CD4-positive, alpha-beta T cell (primary cell): Measurements from ENCODE around the gene NATD1. TPM values are rescaled to one million over a fixed set of nuclear protein-coding genes. Genes with fewer than 3 reads are reported as not detected.
A peak's percentile ranks its signal among the peaks of the same experiment; 100 is the strongest.

Source experiments
- ATAC-seq: fragments of 200-7000 bp; cut with Tn5 transposase; one replicate; pipeline ENCODE4 v1.10.0; 2022; ENCODE audit warnings: mild to moderate bottlenecking; ENCODE audit not compliant: poor library complexity
- CTCF ChIA-PET: fragments of 350-600 bp; sonication (Branson Sonifier 250); formaldehyde crosslinking; loops from one replicate; lab custom pipeline; 2021; ENCODE audit warnings: antibody characterized with exemption, inconsistent platforms; lab: Charles Lee
- POLR2A ChIA-PET: fragments of 350-600 bp; sonication (Branson Sonifier 250); formaldehyde crosslinking; loops from one replicate; lab custom pipeline; 2021; ENCODE audit warnings: antibody characterized with exemption, inconsistent platforms; lab: Charles Lee
- DNase-seq, 14 experiments: peaks; one replicate each; pipeline ENCODE4 v3.0.0-alpha.2; 2013 to 2020; ENCODE audit warnings: mixed read lengths in 2 of 14
- H3K27ac ChIP-seq, 2 donors: one replicate each; pipeline versions ENCODE4 v1.5.1 to v1.7.0; 2013; ENCODE audit warnings: low read length in 2 of 2, low read depth in 1 of 2, mild to moderate bottlenecking in 1 of 2
- H3K27me3 ChIP-seq, 2 experiments: 1 replicate in 1 of 2; 2 replicates in 1 of 2; pipeline versions ENCODE4 v1.6.1 to v1.7.0; 2013; ENCODE audit warnings: low read length in 2 of 2, control low read depth in 1 of 2, mild to moderate bottlenecking in 1 of 2, moderate library complexity in 1 of 2; ENCODE audit not compliant: insufficient read depth in 2 of 2, control insufficient read depth in 1 of 2
- H3K36me3 ChIP-seq: one replicate; pipeline ENCODE4 v1.6.1; 2013; ENCODE audit warnings: low read length, control low read depth; ENCODE audit not compliant: insufficient read depth
- H3K4me1 ChIP-seq: one replicate; pipeline ENCODE4 v1.6.1; 2013; ENCODE audit warnings: low read length, control low read depth; ENCODE audit not compliant: insufficient read depth
- H3K4me3 ChIP-seq: one replicate; pipeline ENCODE4 v1.5.1; 2013; ENCODE audit warnings: mild to moderate bottlenecking, low read length, moderate library complexity
- H3K9me3 ChIP-seq, 2 experiments: 1 replicate in 1 of 2; 2 replicates in 1 of 2; pipeline versions ENCODE4 v1.6.1 to v1.7.0; 2013; ENCODE audit warnings: low read length in 2 of 2, mild to moderate bottlenecking in 2 of 2, control low read depth in 1 of 2, moderate library complexity in 1 of 2; ENCODE audit not compliant: control insufficient read depth in 1 of 2, insufficient read depth in 1 of 2
- H3K27ac Mint-ChIP-seq: one replicate; pipeline ENCODE4 v1.8.0; 2020; ENCODE audit warnings: mixed read lengths
- H3K27me3 Mint-ChIP-seq: one replicate; pipeline ENCODE4 v1.8.0; 2021; ENCODE audit warnings: mixed read lengths
- H3K36me3 Mint-ChIP-seq: one replicate; pipeline ENCODE4 v1.8.0; 2021; ENCODE audit warnings: low read depth, mixed read lengths
- H3K4me1 Mint-ChIP-seq: one replicate; pipeline ENCODE4 v1.8.0; 2021; ENCODE audit warnings: low read depth, mixed read lengths
- H3K4me3 Mint-ChIP-seq: one replicate; pipeline ENCODE4 v1.8.0; 2020; ENCODE audit warnings: mild to moderate bottlenecking, mixed read lengths
- H3K9me3 Mint-ChIP-seq: one replicate; pipeline ENCODE4 v1.8.0; 2020; ENCODE audit warnings: mixed read lengths
- intact Hi-C, 2 experiments: fragments of 100-400 bp; cut with DNase I in 1 of 2; cut with micrococcal nuclease in 1 of 2; formaldehyde crosslinking; loops; one replicate each; pipeline versions ENCODE4 v1.15.1 to v1.9.0; 2023 to 2025; cut with DNase I, micrococcal nuclease
- total RNA-seq, 174 experiments: library from RNA in 2 of 174; stranded (reverse) in 2 of 174; gene quantifications; one replicate each; pipeline ENCODE4 v1.2.3 and lab custom pipeline; 2021 to 2026
- TF ChIP-seq, protein P1 (sequence below): fragments of 200-600 bp; IDR thresholded peaks from one replicate; pipeline ENCODE4 v1.8.0; 2022; ENCODE audit warnings: antibody characterized with exemption, mild to moderate bottlenecking

NATD1 gene
- total RNA-seq, 2 experiments from 2014 or later, result 5.9 to 6.1 TPM

DNA sequence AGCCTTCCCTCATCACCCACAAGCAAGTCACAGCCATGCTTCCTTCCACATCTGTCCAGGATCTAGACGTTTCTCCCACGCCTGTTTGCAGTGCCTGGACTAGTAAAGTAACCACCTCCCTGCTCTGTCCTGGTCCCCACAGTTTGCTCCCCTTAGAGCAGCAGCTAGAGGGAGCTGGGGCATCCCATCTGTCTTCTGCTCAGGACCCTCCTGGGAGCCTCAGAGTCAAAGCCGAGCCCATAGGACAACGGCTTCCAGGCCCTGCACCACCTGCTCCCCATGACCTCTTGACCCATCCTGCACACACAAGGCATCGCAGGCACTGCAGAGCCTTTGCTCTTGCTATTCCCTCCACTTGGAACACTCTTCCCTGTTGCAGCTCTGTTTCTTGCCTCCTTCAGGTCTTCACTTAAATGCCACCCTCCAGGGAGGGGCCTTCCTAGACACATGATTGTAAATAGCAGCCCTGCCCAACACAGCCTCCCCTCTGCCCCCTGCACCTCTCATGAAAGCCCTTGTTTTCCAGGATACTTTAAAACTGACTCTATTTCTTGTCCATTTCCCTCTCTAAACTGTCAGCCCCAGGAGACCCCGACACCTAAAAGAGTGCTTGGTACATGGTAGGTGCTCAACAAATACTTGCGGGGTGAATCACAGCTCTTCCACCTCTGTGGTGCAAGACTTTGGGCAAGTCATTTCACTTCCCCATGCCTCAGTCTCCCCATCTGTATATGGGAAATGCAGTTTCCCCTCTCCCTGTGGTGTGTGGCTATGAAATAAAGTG, 3.1 kb downstream of the NATD1 start:
- Histone ChIP-seq H3K36me3 (no peaks in the 10 kb centered on the region), H3K27ac (no peak overlapping the region), H3K4me3 (no peak overlapping the region), H3K27me3 (no peaks in the 10 kb centered on the region), H3K9me3 (no peaks in the 10 kb centered on the region), H3K4me1 (peaks cover 29% of the 10 kb centered on the region)
- CTCF ChIA-PET, result interaction anchor here (1.2 to 1.9 kb wide), 4 partner anchors 30 to 207 kb away, joined by 3 to 5 read pairs (median 3); no protein-coding TSS in a partner anchor
- DNase-seq, result no peak
- intact Hi-C loops, result loop anchor here in 1 of 2 experiments (5.0 kb wide), 1 partner anchor 37 kb away; no protein-coding TSS in a partner anchor
- Mint-ChIP-seq H3K27ac (peak overlapping the region; percentile 30), H3K9me3 (no peaks in the 10 kb centered on the region), H3K4me3 (peak overlapping the region; percentile 12), H3K4me1 (peaks cover 38% of the 10 kb centered on the region), H3K27me3 (no peaks in the 10 kb centered on the region), H3K36me3 (no peaks in the 10 kb centered on the region)
- TF ChIP-seq, protein P1, sequence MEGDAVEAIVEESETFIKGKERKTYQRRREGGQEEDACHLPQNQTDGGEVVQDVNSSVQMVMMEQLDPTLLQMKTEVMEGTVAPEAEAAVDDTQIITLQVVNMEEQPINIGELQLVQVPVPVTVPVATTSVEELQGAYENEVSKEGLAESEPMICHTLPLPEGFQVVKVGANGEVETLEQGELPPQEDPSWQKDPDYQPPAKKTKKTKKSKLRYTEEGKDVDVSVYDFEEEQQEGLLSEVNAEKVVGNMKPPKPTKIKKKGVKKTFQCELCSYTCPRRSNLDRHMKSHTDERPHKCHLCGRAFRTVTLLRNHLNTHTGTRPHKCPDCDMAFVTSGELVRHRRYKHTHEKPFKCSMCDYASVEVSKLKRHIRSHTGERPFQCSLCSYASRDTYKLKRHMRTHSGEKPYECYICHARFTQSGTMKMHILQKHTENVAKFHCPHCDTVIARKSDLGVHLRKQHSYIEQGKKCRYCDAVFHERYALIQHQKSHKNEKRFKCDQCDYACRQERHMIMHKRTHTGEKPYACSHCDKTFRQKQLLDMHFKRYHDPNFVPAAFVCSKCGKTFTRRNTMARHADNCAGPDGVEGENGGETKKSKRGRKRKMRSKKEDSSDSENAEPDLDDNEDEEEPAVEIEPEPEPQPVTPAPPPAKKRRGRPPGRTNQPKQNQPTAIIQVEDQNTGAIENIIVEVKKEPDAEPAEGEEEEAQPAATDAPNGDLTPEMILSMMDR, result no peak
- no peak for ATAC-seq
- POLR2A ChIA-PET, result interaction anchor here (1.3 kb wide), 1 partner anchor 26 kb away, joined by 6 read pairs; no protein-coding TSS in a partner anchor

DNA sequence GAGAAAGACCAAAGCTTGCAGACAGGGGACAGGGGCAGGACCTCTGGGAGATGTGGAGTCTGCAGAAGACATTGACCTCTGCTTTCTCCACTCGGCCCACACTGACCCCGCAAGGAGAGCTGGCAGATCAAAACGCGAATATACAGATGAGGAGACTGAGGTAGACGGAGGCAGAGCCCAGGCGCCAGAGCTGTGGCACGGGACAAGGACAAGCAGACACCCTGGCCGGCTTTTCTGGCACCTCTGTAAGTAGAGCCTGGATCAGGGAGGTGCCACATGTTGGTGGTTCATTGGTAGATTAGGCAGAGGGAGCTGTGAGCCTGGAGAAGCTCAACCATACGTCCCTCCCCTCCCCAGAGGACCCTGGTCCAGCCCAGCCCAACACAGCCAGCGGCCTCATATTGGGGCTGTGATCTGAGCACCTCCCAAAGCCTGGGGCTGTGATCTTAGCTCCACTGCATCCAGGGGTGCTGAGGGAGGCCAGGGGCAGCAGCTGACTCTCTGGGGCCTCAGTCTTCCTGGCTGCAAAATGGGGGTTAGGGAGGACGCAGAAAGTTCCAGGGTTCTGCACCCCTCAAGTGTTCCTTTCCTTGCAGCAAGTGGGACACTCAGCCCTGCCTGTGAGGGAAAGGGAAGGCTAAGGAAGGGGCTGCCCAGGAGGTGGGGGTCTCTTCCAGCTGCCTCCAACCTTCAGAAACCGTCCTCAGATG, 4.0 kb downstream of the NATD1 start:
- Histone ChIP-seq H3K27ac (no peak overlapping the region), H3K36me3 (no peaks in the 10 kb centered on the region), H3K4me1 (peaks cover 28% of the 10 kb centered on the region), H3K9me3 (no peaks in the 10 kb centered on the region), H3K27me3 (no peaks in the 10 kb centered on the region), H3K4me3 (no peak overlapping the region)
- H3K36me3 Mint-ChIP-seq, result no peaks in the 10 kb centered on the region
- POLR2A ChIA-PET, result no interaction called here
- CTCF ChIA-PET, result interaction anchor here (1.2 to 1.9 kb wide), 4 partner anchors 31 to 206 kb away, joined by 3 to 5 read pairs (median 3); no protein-coding TSS in a partner anchor
- H3K9me3 Mint-ChIP-seq, result no peaks in the 10 kb centered on the region
- ATAC-seq (no peak), DNase-seq (no peak)
- H3K27ac Mint-ChIP-seq, result no peak overlapping the region
- H3K4me3 Mint-ChIP-seq, result no peak overlapping the region
- H3K27me3 Mint-ChIP-seq, result no peaks in the 10 kb centered on the region
- TF ChIP-seq, protein P1, result no peak
- intact Hi-C loops, result no loop called here
- H3K4me1 Mint-ChIP-seq, result peaks cover 38% of the 10 kb centered on the region

DNA sequence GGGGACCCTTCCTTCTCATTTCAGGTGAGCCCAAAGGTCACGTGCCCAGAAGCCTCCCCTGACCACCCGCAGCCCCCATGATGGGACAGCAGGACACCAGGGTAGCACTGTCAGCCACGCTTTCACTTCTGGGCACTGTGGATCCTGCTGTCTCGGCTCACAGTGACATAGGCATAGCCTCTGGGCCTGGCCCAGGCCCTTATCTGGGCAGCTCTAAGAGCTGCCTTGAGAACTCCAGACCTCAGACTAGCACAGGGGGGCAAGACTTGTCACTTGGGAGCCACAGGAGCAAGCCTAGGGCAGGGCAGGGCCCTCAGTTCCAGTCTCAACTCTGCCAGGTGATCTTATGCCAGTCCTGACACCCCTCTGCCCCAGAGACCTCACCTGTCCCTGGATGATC, 4.7 kb downstream of the NATD1 start:
- H3K4me3 Mint-ChIP-seq, result no peak overlapping the region
- Histone ChIP-seq H3K27ac (no peak overlapping the region), H3K4me1 (peaks cover 21% of the 10 kb centered on the region), H3K4me3 (no peak overlapping the region), H3K27me3 (no peaks in the 10 kb centered on the region), H3K36me3 (no peaks in the 10 kb centered on the region), H3K9me3 (no peaks in the 10 kb centered on the region)
- H3K4me1 Mint-ChIP-seq, result peaks cover 31% of the 10 kb centered on the region
- H3K27me3 Mint-ChIP-seq, result no peaks in the 10 kb centered on the region
- DNase-seq (no peak), ATAC-seq (no peak)
- TF ChIP-seq, protein P1, result no peak
- no peak overlapping the region for H3K27ac Mint-ChIP-seq
- CTCF ChIA-PET, result interaction anchor here (1.9 kb wide), 1 partner anchor 31 kb away, joined by 5 read pairs; no protein-coding TSS in a partner anchor
- intact Hi-C loops, result no loop called here
- H3K9me3 Mint-ChIP-seq, result no peaks in the 10 kb centered on the region
- no peaks in the 10 kb centered on the region for H3K36me3 Mint-ChIP-seq
- POLR2A ChIA-PET, result no interaction called here
